ENCODE measurements around the gene NEDD1.

DNA sequence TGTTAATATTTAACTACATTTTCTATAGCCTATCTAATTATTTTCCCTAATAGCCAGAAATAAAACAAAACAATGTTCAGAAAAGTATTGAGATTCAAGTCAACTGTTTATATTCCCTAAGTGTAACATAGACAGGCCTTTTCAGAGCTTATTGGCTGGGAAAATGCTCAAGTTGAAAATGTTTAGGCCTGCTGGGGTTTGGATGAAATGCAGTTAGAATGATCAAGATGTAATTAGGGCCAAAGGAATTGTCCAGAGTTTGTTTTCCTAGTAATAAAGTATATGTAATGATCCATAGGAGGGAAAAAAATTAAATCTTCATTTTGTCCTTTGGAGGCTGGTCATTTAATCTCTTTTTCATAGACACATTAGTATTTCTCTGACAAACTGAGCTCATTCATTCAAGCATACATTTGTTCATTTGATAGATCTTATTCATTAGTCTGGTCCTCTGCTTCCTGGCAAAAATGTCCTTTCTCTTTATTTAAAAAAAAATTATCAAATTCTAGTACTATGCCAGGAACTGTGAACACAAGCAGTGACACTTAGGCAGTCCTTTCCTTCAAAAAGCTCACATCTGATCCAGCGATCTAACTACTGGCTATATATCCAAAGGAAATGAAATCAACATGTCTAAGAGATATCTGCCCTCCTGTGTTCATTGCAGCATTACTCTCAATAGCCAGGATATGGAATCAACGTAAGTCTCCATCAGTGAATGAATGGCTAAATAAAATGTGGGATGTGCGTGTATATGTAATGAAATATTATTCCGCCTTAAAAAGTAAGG is 40.1 kb upstream of the NEDD1 start:
- TF ChIP-seq, protein P1, sequence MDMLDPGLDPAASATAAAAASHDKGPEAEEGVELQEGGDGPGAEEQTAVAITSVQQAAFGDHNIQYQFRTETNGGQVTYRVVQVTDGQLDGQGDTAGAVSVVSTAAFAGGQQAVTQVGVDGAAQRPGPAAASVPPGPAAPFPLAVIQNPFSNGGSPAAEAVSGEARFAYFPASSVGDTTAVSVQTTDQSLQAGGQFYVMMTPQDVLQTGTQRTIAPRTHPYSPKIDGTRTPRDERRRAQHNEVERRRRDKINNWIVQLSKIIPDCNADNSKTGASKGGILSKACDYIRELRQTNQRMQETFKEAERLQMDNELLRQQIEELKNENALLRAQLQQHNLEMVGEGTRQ (IDR thresholded peaks at IDR 0.05) = no peak
- TF ChIP-seq, protein P2, sequence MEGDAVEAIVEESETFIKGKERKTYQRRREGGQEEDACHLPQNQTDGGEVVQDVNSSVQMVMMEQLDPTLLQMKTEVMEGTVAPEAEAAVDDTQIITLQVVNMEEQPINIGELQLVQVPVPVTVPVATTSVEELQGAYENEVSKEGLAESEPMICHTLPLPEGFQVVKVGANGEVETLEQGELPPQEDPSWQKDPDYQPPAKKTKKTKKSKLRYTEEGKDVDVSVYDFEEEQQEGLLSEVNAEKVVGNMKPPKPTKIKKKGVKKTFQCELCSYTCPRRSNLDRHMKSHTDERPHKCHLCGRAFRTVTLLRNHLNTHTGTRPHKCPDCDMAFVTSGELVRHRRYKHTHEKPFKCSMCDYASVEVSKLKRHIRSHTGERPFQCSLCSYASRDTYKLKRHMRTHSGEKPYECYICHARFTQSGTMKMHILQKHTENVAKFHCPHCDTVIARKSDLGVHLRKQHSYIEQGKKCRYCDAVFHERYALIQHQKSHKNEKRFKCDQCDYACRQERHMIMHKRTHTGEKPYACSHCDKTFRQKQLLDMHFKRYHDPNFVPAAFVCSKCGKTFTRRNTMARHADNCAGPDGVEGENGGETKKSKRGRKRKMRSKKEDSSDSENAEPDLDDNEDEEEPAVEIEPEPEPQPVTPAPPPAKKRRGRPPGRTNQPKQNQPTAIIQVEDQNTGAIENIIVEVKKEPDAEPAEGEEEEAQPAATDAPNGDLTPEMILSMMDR (IDR thresholded peaks at IDR 0.05) = no peak
- TF ChIP-seq POLR2A (IDR thresholded peaks at IDR 0.05; ENCODE audit: low read length) (no peak), KDM5A (IDR thresholded peaks at IDR 0.05) (no peak)
